Measurements from ENCODE around the gene PDS5A.

Gene PDS5A

GRCh38 chr4:39865280-39865679, 112.4 kb downstream of the PDS5A start:
- no peak for TF ChIP-seq OSR1 (CRISPR knock-in tag; IDR thresholded peaks at IDR 0.05)
- no peak for TF ChIP-seq ZC3H10 (CRISPR knock-in tag; IDR thresholded peaks at IDR 0.05)
- TF ChIP-seq CREB5 (CRISPR knock-in tag; IDR thresholded peaks at IDR 0.05; ENCODE audit: low read depth) = no peak
- TF ChIP-seq POU6F1 (CRISPR knock-in tag; IDR thresholded peaks at IDR 0.05; ENCODE audit: borderline replicate concordance, low read depth) = no peak
- TF ChIP-seq ZNF70 (CRISPR knock-in tag; IDR thresholded peaks at IDR 0.05) = no peak
- TF ChIP-seq BACH2 (CRISPR knock-in tag; IDR thresholded peaks at IDR 0.05; ENCODE audit: borderline replicate concordance) = no peak
- no peak for TF ChIP-seq CSDC2 (CRISPR knock-in tag; IDR thresholded peaks at IDR 0.05)
- no peak for TF ChIP-seq ARNTL (CRISPR knock-in tag; IDR thresholded peaks at IDR 0.05; ENCODE audit: borderline replicate concordance, low read depth)
- ATAC-seq = no peak

GRCh38 chr4:39864391-39864790, 113.3 kb downstream of the PDS5A start:
- TF ChIP-seq PATZ1 (CRISPR knock-in tag; IDR thresholded peaks at IDR 0.05; ENCODE audit: borderline replicate concordance) = no peak
- TF ChIP-seq TCF4 (CRISPR knock-in tag; IDR thresholded peaks at IDR 0.05; ENCODE audit: borderline replicate concordance) = no peak
- TF ChIP-seq TOX (CRISPR knock-in tag; IDR thresholded peaks at IDR 0.05; ENCODE audit: borderline replicate concordance) = no peak
- no peak for TF ChIP-seq ZNF70 (CRISPR knock-in tag; IDR thresholded peaks at IDR 0.05)
- no peak for TF ChIP-seq TSHZ2 (CRISPR knock-in tag; IDR thresholded peaks at IDR 0.05)
- no peak for TF ChIP-seq PPARA (CRISPR knock-in tag; IDR thresholded peaks at IDR 0.05; ENCODE audit: borderline replicate concordance)
- no peak for TF ChIP-seq ISL1 (CRISPR knock-in tag; IDR thresholded peaks at IDR 0.05)
- no peak for ATAC-seq

DNA sequence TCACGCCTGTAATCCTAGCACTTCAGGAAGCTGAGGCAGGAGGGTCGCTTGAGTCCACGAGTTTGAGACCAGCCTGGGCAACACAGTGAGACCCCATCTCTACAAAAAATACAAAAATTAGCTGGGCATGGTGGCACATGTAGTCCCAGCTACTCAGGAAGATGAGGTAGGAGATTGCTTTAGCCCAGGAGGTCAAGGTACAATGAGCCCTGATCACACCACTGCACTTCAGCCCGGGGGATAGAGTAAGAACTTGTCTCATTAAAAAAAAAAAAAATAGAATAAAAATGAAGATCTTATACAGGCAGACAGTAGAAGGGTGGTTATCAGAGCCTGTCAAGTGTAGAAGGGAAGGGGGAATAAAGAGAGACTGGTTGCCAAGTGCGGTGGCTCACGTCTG, 116.9 kb downstream of the PDS5A start:
- ATAC-seq = no peak

More for the DNA sequence above, 116.9 kb downstream of the PDS5A start:
- TF ChIP-seq TSHZ2 (CRISPR knock-in tag; IDR thresholded peaks at IDR 0.05) (no peak), BACH2 (CRISPR knock-in tag; IDR thresholded peaks at IDR 0.05; ENCODE audit: borderline replicate concordance) (no peak), SNAI2 (CRISPR knock-in tag; IDR thresholded peaks at IDR 0.05) (no peak), CREB5 (CRISPR knock-in tag; IDR thresholded peaks at IDR 0.05; ENCODE audit: low read depth) (no peak), PPARA (CRISPR knock-in tag; IDR thresholded peaks at IDR 0.05; ENCODE audit: borderline replicate concordance) (no peak), POU6F1 (CRISPR knock-in tag; IDR thresholded peaks at IDR 0.05; ENCODE audit: borderline replicate concordance, low read depth) (no peak)
